ENCODE data around the gene ARHGEF26. TPM values are rescaled to one million over a fixed set of nuclear protein-coding genes. Genes with fewer than 3 reads are reported as not detected.
"Not testable (repeated sequence)": the region's sequence is repeated elsewhere in the genome, so short reads cannot be mapped to it uniquely, and the experiment has no call there.

ARHGEF26 gene
- total RNA-seq, 2 experiments from 2014 or later = 0.08 TPM; not detected in 1

- ChIA-PET POLR2A (no interaction called here), CTCF (no interaction called here)
- intact Hi-C loops (cut with DNase I, micrococcal nuclease) = no loop called here
- no peak for DNase-seq
- H3K9me3 ChIP-seq (ENCODE audit: control insufficient read depth in 1 of 2, insufficient read depth in 1 of 2, low read length in 2 of 2) = peaks cover 0 to 7% of the 10 kb centered on the region in 2 experiments
- no peaks in the 10 kb centered on the region for H3K36me3 Mint-ChIP-seq (ENCODE audit: low read depth)
- no peak overlapping the region for H3K4me3 ChIP-seq (ENCODE audit: low read length)
- no peak overlapping the region for H3K27ac Mint-ChIP-seq
- H3K27ac ChIP-seq (ENCODE audit: low read depth in 1 of 2, low read length in 2 of 2) = no peak overlapping the region
- no peaks in the 10 kb centered on the region for H3K9me3 Mint-ChIP-seq
- no peaks in the 10 kb centered on the region for H3K27me3 ChIP-seq (ENCODE audit: control insufficient read depth in 1 of 2, insufficient read depth in 2 of 2, low read length in 2 of 2)
- no peaks in the 10 kb centered on the region for H3K4me1 ChIP-seq (ENCODE audit: insufficient read depth, low read length)
- no peaks in the 10 kb centered on the region for H3K36me3 ChIP-seq (ENCODE audit: insufficient read depth, low read length)
- no peak overlapping the region for H3K4me3 Mint-ChIP-seq
- no peak for TF ChIP-seq CTCF (IDR thresholded peaks at IDR 0.05)
- no peaks in the 10 kb centered on the region for H3K4me1 Mint-ChIP-seq (ENCODE audit: low read depth)
- ATAC-seq (ENCODE audit: poor library complexity) = no peak
- no peaks in the 10 kb centered on the region for H3K27me3 Mint-ChIP-seq
These were observed 34.9 kb upstream of the ARHGEF26 start for GRCh38 chr3:154086286-154086685.

- POLR2A ChIA-PET; DNase-seq; H3K4me1 Mint-ChIP-seq (ENCODE audit: low read depth); H3K36me3 Mint-ChIP-seq (ENCODE audit: low read depth); H3K27me3 Mint-ChIP-seq; H3K27ac ChIP-seq (ENCODE audit: low read depth in 1 of 2, low read length in 2 of 2); H3K9me3 Mint-ChIP-seq; H3K4me1 ChIP-seq (ENCODE audit: insufficient read depth, low read length); H3K27ac Mint-ChIP-seq; H3K9me3 ChIP-seq (ENCODE audit: control insufficient read depth in 1 of 2, insufficient read depth in 1 of 2, low read length in 2 of 2); intact Hi-C loops (cut with DNase I, micrococcal nuclease); H3K36me3 ChIP-seq (ENCODE audit: insufficient read depth, low read length); CTCF ChIA-PET; H3K4me3 Mint-ChIP-seq; ATAC-seq (ENCODE audit: poor library complexity); H3K27me3 ChIP-seq (ENCODE audit: control insufficient read depth in 1 of 2, insufficient read depth in 2 of 2, low read length in 2 of 2); H3K4me3 ChIP-seq (ENCODE audit: low read length): not testable (repeated sequence)
These were observed 33.3 kb upstream of the ARHGEF26 start for GRCh38 chr3:154087756-154088480.

- peaks cover 0 to 7% of the 10 kb centered on the region in 2 experiments for H3K9me3 ChIP-seq (ENCODE audit: control insufficient read depth in 1 of 2, insufficient read depth in 1 of 2, low read length in 2 of 2)
- intact Hi-C loops (cut with DNase I, micrococcal nuclease) = no loop called here
- no peak for DNase-seq
- Mint-ChIP-seq H3K27me3 (no peaks in the 10 kb centered on the region), H3K9me3 (no peaks in the 10 kb centered on the region), H3K4me1 (ENCODE audit: low read depth) (no peaks in the 10 kb centered on the region), H3K36me3 (ENCODE audit: low read depth) (no peaks in the 10 kb centered on the region), H3K4me3 (no peak overlapping the region), H3K27ac (no peak overlapping the region)
- H3K4me1 ChIP-seq (ENCODE audit: insufficient read depth, low read length) = no peaks in the 10 kb centered on the region
- no peak overlapping the region for H3K27ac ChIP-seq (ENCODE audit: low read depth in 1 of 2, low read length in 2 of 2)
- TF ChIP-seq CTCF (IDR thresholded peaks at IDR 0.05) = no peak
- H3K36me3 ChIP-seq (ENCODE audit: insufficient read depth, low read length) = no peaks in the 10 kb centered on the region
- no peak overlapping the region for H3K4me3 ChIP-seq (ENCODE audit: low read length)
- no peak for ATAC-seq (ENCODE audit: poor library complexity)
- POLR2A ChIA-PET = no interaction called here
- H3K27me3 ChIP-seq (ENCODE audit: control insufficient read depth in 1 of 2, insufficient read depth in 2 of 2, low read length in 2 of 2) = no peaks in the 10 kb centered on the region
- CTCF ChIA-PET = no interaction called here
These were observed 31.5 kb upstream of the ARHGEF26 start for GRCh38 chr3:154089421-154090420.

All from CD4-positive, alpha-beta T cell (primary cell).